HG03066 (cell line): ENCODE results near the gene TXNDC5.

ENCODE experiments used
- ATAC-seq: cut with Tn5 transposase; IDR thresholded peaks from one replicate; pipeline ENCODE4 v1.9.1; 2021; ENCODE audit warnings: low read depth; ENCODE audit not compliant: unreplicated experiment

The TXNDC5 gene

DNA sequence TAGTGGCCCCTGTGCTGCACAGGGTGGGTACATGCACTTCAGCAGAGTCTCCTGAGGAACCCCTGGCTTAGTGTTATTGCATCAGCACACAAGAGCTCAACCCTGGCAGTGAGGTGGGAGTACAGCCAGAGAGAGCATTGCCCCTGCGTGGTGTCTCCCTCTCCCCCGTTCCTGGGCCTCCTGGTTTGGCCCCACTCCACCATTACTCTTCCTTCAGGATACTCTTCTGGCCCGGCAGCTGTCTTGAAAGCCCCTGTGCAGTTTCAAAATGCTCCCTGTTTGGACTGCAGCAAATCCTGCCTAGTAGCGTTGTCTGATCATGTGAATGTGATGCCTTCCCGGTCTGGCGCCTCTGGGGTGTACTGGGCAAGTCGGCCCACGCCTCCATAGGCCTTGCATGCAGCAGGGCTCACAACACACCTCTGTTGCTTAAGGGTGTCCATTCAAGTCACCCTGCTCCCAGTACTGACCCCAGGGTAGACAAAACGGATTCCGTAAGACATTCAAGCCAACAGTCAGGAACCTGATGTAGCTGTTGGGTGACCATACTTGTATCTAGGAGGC, 32.1 kb downstream of the TXNDC5 start:
- ATAC-seq, result no peak

- no peak for ATAC-seq
These were observed 41.7 kb downstream of the TXNDC5 start for GRCh38 chr6:7868926-7869325.

DNA sequence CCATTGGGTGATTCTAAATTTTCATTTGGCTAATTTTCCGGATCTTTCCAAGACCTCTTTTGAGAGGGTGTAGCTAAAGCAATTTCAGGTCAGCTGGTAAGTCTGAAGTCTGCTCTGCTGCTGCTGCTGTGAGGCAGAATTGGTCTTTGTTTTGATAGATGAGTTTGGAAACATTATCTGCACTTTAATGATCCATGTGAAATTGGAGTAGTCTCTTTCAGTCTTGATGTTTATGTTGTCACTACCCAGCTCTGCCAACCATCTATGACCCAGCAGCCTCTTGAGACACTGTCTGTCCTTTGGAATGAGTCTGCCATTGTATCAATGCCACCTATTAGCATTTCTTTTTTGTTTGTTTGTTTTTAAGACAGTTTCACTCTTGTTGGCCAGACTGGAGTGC, 44.1 kb downstream of the TXNDC5 start:
- ATAC-seq, result no peak

DNA sequence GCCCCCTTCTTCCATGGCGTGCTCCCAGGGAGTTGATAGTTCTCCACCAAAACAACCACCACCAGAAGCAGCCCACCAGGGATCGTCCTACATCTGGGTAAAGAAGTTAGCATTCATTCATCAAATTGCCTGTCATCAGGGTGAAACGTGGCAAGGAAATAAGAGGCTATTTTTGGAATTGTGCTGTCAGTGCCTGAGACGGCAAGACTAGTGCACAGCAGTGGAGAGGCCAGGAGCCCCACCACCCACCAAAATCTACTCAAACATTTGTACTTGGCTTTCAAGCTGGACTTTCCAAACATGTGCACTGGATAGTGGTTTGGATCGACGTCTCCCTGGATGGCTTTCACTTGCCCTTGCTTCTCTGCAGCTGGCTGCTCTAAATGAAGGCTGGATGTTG, 44.8 kb downstream of the TXNDC5 start:
- ATAC-seq, result no peak

DNA sequence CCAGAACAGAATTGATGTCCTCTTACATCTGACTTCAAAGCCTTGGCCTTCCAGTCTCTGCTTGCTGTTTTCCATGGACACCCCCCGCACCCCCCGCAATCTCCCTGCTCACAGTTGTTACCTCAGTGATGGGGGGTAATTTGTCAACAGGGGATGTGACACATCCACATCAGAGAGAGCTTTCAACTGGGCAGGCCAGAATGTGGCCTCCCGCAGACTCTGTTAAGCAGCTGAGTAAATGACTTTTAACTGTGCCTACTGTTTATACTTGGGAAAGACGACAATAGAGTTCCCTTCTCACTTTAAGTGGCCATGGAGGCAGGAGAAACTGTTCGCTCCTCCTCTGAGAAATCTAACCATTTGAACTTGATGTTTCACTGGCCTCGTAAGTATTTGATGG, 51.0 kb downstream of the TXNDC5 start:
- ATAC-seq, result no peak

DNA sequence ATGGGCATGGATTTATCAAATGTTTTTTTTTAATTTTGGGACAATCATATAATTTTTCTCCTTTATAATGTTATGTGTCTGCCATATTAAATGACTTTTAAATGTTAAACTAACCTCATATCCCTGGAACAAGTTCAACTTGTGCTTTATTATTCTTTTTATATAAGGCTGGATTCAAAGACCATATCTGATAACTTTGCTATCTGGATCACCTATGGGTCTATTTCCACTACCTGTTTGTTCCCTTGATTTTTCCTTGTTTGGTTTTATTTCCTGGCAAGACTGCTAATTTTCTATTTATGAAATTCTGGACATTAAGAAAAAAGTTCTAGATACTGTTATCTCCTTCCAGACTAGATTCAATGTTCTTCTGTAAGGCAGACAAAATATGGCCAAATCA, 58.8 kb downstream of the TXNDC5 start:
- ATAC-seq, result no peak

DNA sequence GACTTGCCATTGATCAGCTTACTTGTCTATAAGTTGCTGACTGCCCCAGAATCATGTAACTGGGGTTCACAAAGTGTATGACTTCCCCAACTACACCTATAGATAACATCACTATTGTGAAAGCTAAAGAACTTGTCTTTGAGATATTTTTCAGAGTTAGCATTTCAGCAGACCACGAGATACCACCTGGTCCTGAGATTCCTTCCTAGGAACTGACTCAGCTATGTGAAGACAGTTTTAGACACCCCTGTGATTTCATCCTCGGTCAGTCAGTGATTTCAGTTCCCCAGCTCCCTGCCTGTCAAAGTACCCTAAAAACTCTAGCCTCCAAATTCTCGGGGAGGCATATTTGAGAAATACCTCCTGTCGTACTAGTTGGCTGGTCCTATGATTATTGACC, 62.4 kb downstream of the TXNDC5 start:
- ATAC-seq, result no peak

DNA sequence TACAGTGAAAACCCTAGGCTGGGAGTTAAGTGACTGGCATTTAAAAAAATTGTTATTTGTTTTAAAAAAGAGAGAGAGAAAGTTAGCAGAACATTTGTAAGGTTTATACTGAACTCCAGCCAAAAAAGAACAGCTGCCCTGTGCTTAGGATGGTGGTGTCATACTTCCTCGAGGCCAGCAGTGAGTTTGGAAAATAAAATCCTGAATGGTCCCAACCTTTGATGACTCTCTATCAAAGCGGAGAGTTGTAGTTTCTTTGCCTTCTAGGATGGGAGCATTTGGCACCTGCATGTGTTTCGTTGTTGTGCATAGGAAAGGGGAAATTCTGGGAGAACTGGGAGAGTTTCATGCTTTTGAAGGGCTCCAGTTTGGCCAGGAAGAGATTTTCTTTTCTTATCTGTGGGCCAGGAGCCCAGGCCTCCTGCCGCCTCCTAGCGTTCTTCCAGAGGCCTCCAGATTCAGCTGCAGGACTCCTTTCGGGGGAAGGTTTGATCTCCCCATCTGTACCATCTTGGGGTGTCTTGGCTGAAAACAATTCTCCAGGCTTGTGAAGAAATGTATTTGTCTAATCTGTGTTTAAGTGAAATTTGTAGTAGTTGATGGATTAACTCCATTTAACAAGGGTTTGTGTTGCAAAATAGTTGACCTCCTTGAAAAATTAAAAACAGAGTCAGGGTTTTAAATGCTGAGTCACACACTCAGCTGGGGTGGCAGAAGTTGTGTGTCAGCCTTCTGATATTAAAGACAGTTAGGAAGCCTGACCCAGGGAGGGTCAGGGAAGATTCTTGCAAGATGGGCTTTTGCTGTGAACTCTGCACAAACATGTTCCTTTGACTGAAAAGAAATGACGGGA, 63.4 kb downstream of the TXNDC5 start:
- no peak for ATAC-seq

GRCh38 chr6:7841781-7842468, 68.7 kb downstream of the TXNDC5 start:
- no peak for ATAC-seq

DNA sequence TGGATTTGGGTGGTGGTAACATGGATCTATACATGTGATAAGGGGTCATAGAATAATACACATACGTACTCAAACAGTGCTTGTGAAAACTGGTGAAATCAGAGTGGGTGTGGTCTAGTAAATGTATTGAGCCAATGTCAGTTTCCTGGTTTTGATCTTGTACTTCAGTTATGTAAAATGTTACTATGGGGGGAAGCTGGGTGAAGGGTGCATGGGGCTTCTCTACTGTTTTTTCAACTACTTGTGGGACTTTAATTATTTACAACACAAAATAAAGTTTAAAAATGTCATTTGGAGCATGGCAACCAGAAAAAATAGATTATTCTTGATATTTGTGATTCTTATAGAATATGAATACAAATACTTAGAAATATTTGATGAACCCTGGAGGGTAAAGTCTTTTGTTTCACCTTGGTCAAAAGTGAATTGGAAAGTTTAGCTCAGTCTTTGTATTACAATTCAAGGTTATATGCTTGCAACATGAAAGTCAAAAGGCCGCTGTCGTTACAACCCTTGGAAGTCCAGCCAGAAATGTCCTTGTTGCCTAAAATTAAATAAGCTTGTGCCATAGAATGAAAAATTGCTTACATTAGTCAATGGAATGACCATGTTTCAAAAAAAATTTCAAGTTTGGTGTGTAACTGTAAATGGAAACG, 74.1 kb downstream of the TXNDC5 start:
- ATAC-seq, result no peak

- ATAC-seq, result no peak
These were observed 76.9 kb downstream of the TXNDC5 start for GRCh38 chr6:7833751-7834070.

DNA sequence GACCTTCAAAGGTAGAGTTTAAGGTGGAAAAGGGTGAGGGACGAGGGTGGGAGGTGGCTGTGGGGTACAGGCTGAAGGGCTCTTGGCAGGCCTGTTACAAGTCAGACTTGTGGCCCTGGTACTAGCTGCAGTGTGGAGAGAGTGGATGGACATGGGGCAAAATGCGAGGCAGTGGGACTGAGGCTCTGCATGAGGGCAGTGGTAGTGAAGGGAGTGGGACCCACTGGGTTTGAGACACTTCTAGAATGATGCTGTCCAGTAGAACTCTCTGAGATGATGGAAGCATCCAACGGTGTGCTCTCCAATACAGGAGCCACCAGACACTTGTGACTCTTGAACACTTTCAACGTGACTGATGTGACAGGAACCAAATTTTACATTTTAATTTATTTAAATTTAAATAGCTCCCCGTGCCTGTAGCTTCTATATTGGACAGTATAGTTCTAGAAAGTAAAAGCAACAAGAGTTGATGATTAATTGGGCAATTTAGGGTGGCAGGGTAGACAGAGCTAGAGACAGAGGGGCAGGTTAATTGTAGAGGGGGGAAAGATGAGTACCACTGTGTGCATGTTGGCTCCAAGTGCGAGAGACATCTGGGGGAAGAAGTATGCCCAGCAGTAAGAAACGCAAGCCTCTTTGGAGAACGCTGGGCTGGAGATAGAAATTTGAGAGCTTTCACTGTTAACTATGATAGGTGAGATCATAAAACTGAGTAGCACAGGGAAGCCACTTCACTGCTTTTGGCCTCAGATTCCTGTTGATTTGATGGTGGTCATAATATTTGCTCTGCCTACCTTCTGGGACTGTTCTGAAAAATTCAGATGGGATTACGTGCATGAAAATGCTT, 77.5 kb downstream of the TXNDC5 start:
- no peak for ATAC-seq
